Small intestine (tissue), 16 donors: ENCODE data around the gene RTP2. TPM values are rescaled to one million over a fixed set of nuclear protein-coding genes. Genes with fewer than 3 reads are reported as not detected.

Experiments used
- DNase-seq, 2 donors: peaks; one replicate each; pipeline versions ENCODE4 v3.0.0 to v3.0.0-alpha.2; 2013
- FAIRE-seq: peaks from 2 replicates; lab custom pipeline; 2012; peaks lifted over from hg19 to GRCh38; lab: Jason Lieb, UNC
- H3K27ac ChIP-seq, 3 donors: one replicate each; pipeline ENCODE4 v1.5.1; 2013; ENCODE audit warnings: low read length in 2 of 3, mild to moderate bottlenecking in 2 of 3, control low read depth in 1 of 3, inconsistent platforms in 1 of 3, low read depth in 1 of 3, moderate library complexity in 1 of 3
- H3K27me3 ChIP-seq, 3 donors: one replicate each; pipeline ENCODE4 v1.6.1; 2013; ENCODE audit warnings: low read length in 3 of 3, inconsistent platforms in 1 of 3; ENCODE audit not compliant: control insufficient read depth in 3 of 3, insufficient read depth in 3 of 3
- H3K36me3 ChIP-seq, 3 donors: one replicate each; pipeline ENCODE4 v1.6.1; 2013; ENCODE audit warnings: low read length in 3 of 3, inconsistent platforms in 1 of 3, low read depth in 1 of 3, mild to moderate bottlenecking in 1 of 3, moderate library complexity in 1 of 3; ENCODE audit not compliant: control insufficient read depth in 3 of 3, insufficient read depth in 2 of 3
- H3K4me1 ChIP-seq, 3 donors: one replicate each; pipeline ENCODE4 v1.6.1; 2013; ENCODE audit warnings: low read length in 2 of 3, inconsistent platforms in 1 of 3, low read depth in 1 of 3, mild to moderate bottlenecking in 1 of 3, moderate library complexity in 1 of 3; ENCODE audit not compliant: control insufficient read depth in 3 of 3, insufficient read depth in 2 of 3
- H3K4me3 ChIP-seq, 3 donors: one replicate each; pipeline ENCODE4 v1.5.1; 2013; ENCODE audit warnings: low read length in 3 of 3, control low read depth in 1 of 3, inconsistent platforms in 1 of 3, low read depth in 1 of 3, mild to moderate bottlenecking in 1 of 3, moderate library complexity in 1 of 3
- H3K9me3 ChIP-seq, 2 donors: one replicate each; pipeline ENCODE4 v1.6.1; 2013; ENCODE audit warnings: low read depth in 1 of 2, low read length in 1 of 2; ENCODE audit not compliant: control insufficient read depth in 2 of 2, insufficient read depth in 1 of 2
- WGBS, 3 donors: extraction: QIAGEN DNeasy Blood & Tissue Kit; methylation state at CpG; one replicate each; pipeline ENCODE4 v1.1.7; 2013; 5-methylcytosine and 5-hydroxymethylcytosine counted together
- long read RNA-seq, 10 donors: transcript quantifications; one replicate each; lab custom pipeline, GENCODE V29; 2026
- polyA plus RNA-seq, 4 donors: library from polyadenylated mRNA; stranded (reverse) in 3 of 4; unstranded in 1 of 4; fragments of 200-250 nt in 3 of 4; fragments of 120-200 nt in 1 of 4; gene quantifications; one replicate each; pipeline versions ENCODE4 v1.2.1 to v1.2.3, GENCODE V29; 2013
- donor health status: healthy with polysubstance abuse.
- donor health status: control.
- donor health status: control.
- donor health status: Bipolar disorder and iron deficiency.
- donor health status: healthy.

The RTP2 gene, protein sequence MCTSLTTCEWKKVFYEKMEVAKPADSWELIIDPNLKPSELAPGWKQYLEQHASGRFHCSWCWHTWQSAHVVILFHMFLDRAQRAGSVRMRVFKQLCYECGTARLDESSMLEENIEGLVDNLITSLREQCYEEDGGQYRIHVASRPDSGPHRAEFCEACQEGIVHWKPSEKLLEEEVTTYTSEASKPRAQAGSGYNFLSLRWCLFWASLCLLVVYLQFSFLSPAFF
- polyA plus RNA-seq = not detected
- long read RNA-seq, donor 1 = 0 reads
- long read RNA-seq, donor 2 = 0 reads
- long read RNA-seq, donor 3 = 0 reads
- long read RNA-seq, donor 4 = 0 reads
- long read RNA-seq, donor 5 = 0 reads
- long read RNA-seq, donor 6 = 0 reads
- long read RNA-seq, donor 7 = 0 reads
- long read RNA-seq, donor 8 = 0 reads
- long read RNA-seq, donor 9 = 0 reads
- long read RNA-seq, donor 10 = 0 reads

DNA sequence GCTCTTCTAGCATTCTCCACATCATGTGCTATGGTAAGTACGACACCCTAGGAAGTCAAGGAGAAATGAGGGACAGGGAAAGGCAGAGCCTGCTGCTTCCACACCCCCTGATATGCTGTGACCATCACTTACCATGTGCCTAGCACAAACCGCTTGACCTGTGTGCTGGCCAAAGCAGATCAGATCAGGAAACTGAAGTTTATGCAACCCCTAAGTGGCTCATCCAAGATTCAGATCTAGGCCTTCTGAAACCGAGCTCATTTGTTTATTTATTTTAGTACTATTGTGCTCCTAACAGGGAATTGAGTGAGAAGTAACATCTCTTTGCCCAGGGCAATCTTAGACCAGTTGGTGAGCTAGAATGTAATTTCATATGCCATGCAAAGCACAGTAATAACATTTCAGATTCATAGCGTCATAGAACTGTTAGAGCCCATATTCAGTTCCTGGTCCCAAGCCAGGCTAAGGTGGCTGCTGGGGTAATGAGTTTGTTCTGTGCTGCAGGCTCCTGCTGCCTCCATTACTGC lies at the start of gene RTP2:
Gene RTP2, minus strand, starts transcription at position 51 of the 527 bp plus-strand sequence. CDS start 429 bp downstream, outside the sequence.
- H3K4me1 ChIP-seq = no peaks in the 10 kb centered on the region
- WGBS, 3 donors = 58 to 60% (median 59%) methylated on average over 4 of the region's 4 CpGs
- DNase-seq (no peak), FAIRE-seq (no peak)
- H3K9me3 ChIP-seq = no peaks in the 10 kb centered on the region
- no peaks in the 10 kb centered on the region for H3K27me3 ChIP-seq
- H3K4me3 ChIP-seq = no peak within 1 kb of the TSS
- no peak within 1 kb of the TSS for H3K27ac ChIP-seq
- H3K36me3 ChIP-seq = no peaks in the 10 kb centered on the region

- 9 to 30% (median 18%) methylated on average over 11 of the region's 11 CpGs for WGBS, 3 donors
- Histone ChIP-seq H3K9me3 (no peaks in the 10 kb centered on the region), H3K27me3 (no peaks in the 10 kb centered on the region), H3K36me3 (no peaks in the 10 kb centered on the region), H3K27ac (peak overlapping the region; percentile 79 to 91 (median 88)), H3K4me1 (peaks cover 0 to 46% (median 3%) of the 10 kb centered on the region in 3 donors), H3K4me3 (peak overlapping the region in 2 of 3 donors; percentile 42 to 53)
- DNase-seq (peak; percentile 86 to 92), FAIRE-seq (no peak)
Observed at GRCh38 chr3:187750513-187751123, 48.3 kb upstream of the RTP2 start.

DNA sequence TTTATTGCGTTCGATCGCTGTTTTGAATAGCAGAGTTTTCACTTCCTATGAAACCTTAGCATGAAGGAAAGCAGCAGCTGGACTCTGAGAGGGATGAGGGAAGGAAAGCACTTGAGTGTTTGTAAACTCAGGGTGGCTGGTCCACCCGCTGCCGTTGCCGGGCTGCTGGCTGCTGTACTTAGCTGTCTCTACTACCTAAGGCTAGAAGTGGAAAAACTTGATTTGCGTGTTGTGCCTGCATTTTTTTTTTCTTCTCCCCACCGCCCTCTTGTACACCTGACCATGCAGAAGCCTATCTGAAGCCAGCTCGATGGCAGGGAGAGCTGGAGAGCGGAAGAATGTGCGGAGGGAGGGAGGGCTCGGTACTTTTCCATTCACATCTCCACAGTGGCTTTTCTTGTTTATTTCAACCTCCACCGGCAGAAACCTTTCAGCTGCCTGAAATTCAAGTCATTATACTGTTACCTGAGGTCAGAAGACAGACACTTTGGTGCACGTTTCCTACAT lies 47.7 kb upstream of the RTP2 start:
- peak; percentile 90 to 93 for DNase-seq
- peak overlapping the region; percentile 79 to 91 (median 88) for H3K27ac ChIP-seq
- peak overlapping the region in 2 of 3 donors; percentile 42 to 53 for H3K4me3 ChIP-seq
- no peaks in the 10 kb centered on the region for H3K36me3 ChIP-seq
- H3K9me3 ChIP-seq = no peaks in the 10 kb centered on the region
- WGBS, 3 donors = 10 to 26% (median 23%) methylated on average over 14 of the region's 14 CpGs
- no peak for FAIRE-seq
- no peaks in the 10 kb centered on the region for H3K27me3 ChIP-seq
- H3K4me1 ChIP-seq = peaks cover 0 to 46% (median 3%) of the 10 kb centered on the region in 3 donors

GRCh38 chr3:187748050-187748481 lies 45.7 kb upstream of the RTP2 start:
- Histone ChIP-seq H3K27me3 (no peaks in the 10 kb centered on the region), H3K4me3 (no peak overlapping the region), H3K9me3 (no peaks in the 10 kb centered on the region), H3K4me1 (peaks cover 0 to 46% (median 3%) of the 10 kb centered on the region in 3 donors), H3K27ac (no peak overlapping the region), H3K36me3 (no peaks in the 10 kb centered on the region)
- WGBS, 3 donors = 0 to 6% (median 0%) methylated on average over 2 of the region's 2 CpGs
- no peak for FAIRE-seq
- DNase-seq = peak; percentile 91 to 94

DNA sequence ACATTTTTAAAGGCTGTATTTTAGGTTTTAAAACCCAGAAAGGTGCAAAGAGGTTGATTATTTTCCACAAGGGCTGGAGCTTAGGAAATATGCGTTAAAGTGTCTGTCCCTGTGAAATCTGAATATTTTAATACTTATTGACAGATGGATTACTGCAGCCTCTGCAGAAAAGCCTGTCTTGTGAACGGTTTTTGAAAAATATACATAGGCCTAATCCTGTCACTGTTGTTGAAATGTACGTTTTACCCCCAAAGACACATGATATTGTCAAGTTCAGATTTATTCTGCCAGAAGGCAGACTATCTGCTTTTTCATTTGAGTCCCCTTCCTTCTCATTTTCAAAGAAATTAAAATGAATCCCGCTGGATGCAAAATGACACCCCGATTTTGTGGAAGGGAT lies 45.1 kb upstream of the RTP2 start:
- FAIRE-seq = no peak
- Histone ChIP-seq H3K27me3 (no peaks in the 10 kb centered on the region), H3K27ac (peak overlapping the region in 2 of 3 donors; percentile 45 to 98), H3K9me3 (no peaks in the 10 kb centered on the region), H3K4me1 (peaks cover 0 to 47% (median 3%) of the 10 kb centered on the region in 3 donors), H3K4me3 (no peak overlapping the region), H3K36me3 (no peaks in the 10 kb centered on the region)
- no peak for DNase-seq
- WGBS, 3 donors = 41 to 59% (median 52%) methylated on average over 5 of the region's 5 CpGs

GRCh38 chr3:187746442-187747281 lies 44.3 kb upstream of the RTP2 start:
- FAIRE-seq (no peak), DNase-seq (peak in 1 of 2 donors; percentile 57)
- Histone ChIP-seq H3K27ac (peak overlapping the region; percentile 94 to 98 (median 96)), H3K4me1 (peaks cover 0 to 50% (median 3%) of the 10 kb centered on the region in 3 donors), H3K9me3 (no peaks in the 10 kb centered on the region), H3K27me3 (no peaks in the 10 kb centered on the region), H3K4me3 (peak overlapping the region in 1 of 3 donors; percentile 76), H3K36me3 (no peaks in the 10 kb centered on the region)
- 15 to 19% (median 17%) methylated on average over 10 of the region's 10 CpGs for WGBS, 3 donors

DNA sequence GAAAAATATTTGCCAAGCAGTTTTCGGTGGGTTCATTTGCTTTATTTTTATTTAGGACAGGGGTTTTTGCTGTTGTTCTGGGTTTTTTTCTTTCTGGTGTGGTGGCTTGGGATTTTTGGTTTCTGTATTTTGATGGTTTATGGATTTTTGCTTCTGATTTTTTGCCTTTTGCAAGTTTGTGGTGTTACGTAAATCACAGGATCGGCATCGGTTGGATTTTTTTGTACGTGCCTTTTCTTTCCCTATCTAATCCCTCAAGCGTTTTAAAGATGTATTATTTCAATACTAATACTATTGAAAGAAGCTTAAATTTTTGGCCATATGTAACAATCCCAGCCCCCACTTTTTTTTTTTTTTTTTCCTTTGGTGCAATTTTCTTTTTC lies 43.7 kb upstream of the RTP2 start:
- H3K4me1 ChIP-seq = peaks cover 0 to 46% (median 3%) of the 10 kb centered on the region in 3 donors

More for the DNA sequence above, 43.7 kb upstream of the RTP2 start:
- Histone ChIP-seq H3K4me3 (peak overlapping the region in 2 of 3 donors; percentile 46 to 76), H3K36me3 (no peaks in the 10 kb centered on the region), H3K27ac (peak overlapping the region; percentile 94 to 98 (median 96)), H3K27me3 (no peaks in the 10 kb centered on the region), H3K9me3 (no peaks in the 10 kb centered on the region)
- 1 to 9% (median 4%) methylated on average over 6 of the region's 6 CpGs for WGBS, 3 donors
- FAIRE-seq = no peak
- DNase-seq = no peak
